Measurements from ENCODE around the gene UQCRHL. TPM values are rescaled to one million over a fixed set of nuclear protein-coding genes. Genes with fewer than 3 reads are reported as not detected.

The UQCRHL gene
- total RNA-seq, 1 experiment from 2014 or later = 2.6 TPM

DNA sequence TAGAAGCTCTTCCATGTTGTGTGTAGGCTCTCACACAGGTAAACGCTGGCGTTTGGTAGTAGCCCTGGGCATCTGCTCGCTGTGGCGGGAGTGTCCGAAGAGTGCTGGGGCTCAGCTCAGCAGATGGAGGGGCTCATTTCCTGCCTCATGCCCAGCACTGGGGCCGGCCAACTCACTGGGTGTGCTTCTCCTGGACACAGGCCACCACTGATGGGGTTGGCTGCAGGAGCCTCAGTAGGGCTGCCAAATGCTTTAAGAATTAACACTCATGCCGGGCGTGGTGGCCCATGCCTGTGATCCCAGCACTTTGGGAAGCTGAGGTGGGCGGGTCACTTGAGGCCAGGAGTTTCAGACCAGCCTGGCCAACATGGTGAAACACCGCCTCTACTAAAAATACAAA, 20.9 kb downstream of the UQCRHL start:
- CTCF ChIA-PET = no interaction called here
- Histone ChIP-seq H3K36me3 (ENCODE audit: control insufficient read depth, insufficient read depth, low read length) (no peaks in the 10 kb centered on the region), H3K27ac (ENCODE audit: low read length) (no peak overlapping the region), H3K4me1 (ENCODE audit: control insufficient read depth, insufficient read depth, low read length) (no peaks in the 10 kb centered on the region), H3K4me3 (ENCODE audit: low read depth in 2 of 2, low read length in 2 of 2) (no peak overlapping the region), H3K27me3 (ENCODE audit: control insufficient read depth, insufficient read depth, low read length) (no peaks in the 10 kb centered on the region), H3K9me3 (ENCODE audit: control insufficient read depth, insufficient read depth, low read depth, low read length) (no peaks in the 10 kb centered on the region)
- TF ChIP-seq SIN3A (IDR thresholded peaks at IDR 0.05; ENCODE audit: borderline replicate concordance, insufficient read depth, low read depth, low read length) (no peak), POLR2AphosphoS5 (IDR thresholded peaks at IDR 0.05; ENCODE audit: low read depth, low read length) (no peak), TCF7L2 (IDR thresholded peaks at IDR 0.05; ENCODE audit: low read depth, low read length) (no peak)
- TF ChIP-seq, protein P1, sequence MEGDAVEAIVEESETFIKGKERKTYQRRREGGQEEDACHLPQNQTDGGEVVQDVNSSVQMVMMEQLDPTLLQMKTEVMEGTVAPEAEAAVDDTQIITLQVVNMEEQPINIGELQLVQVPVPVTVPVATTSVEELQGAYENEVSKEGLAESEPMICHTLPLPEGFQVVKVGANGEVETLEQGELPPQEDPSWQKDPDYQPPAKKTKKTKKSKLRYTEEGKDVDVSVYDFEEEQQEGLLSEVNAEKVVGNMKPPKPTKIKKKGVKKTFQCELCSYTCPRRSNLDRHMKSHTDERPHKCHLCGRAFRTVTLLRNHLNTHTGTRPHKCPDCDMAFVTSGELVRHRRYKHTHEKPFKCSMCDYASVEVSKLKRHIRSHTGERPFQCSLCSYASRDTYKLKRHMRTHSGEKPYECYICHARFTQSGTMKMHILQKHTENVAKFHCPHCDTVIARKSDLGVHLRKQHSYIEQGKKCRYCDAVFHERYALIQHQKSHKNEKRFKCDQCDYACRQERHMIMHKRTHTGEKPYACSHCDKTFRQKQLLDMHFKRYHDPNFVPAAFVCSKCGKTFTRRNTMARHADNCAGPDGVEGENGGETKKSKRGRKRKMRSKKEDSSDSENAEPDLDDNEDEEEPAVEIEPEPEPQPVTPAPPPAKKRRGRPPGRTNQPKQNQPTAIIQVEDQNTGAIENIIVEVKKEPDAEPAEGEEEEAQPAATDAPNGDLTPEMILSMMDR (IDR thresholded peaks at IDR 0.05) = no peak
- TF ChIP-seq, protein P2, sequence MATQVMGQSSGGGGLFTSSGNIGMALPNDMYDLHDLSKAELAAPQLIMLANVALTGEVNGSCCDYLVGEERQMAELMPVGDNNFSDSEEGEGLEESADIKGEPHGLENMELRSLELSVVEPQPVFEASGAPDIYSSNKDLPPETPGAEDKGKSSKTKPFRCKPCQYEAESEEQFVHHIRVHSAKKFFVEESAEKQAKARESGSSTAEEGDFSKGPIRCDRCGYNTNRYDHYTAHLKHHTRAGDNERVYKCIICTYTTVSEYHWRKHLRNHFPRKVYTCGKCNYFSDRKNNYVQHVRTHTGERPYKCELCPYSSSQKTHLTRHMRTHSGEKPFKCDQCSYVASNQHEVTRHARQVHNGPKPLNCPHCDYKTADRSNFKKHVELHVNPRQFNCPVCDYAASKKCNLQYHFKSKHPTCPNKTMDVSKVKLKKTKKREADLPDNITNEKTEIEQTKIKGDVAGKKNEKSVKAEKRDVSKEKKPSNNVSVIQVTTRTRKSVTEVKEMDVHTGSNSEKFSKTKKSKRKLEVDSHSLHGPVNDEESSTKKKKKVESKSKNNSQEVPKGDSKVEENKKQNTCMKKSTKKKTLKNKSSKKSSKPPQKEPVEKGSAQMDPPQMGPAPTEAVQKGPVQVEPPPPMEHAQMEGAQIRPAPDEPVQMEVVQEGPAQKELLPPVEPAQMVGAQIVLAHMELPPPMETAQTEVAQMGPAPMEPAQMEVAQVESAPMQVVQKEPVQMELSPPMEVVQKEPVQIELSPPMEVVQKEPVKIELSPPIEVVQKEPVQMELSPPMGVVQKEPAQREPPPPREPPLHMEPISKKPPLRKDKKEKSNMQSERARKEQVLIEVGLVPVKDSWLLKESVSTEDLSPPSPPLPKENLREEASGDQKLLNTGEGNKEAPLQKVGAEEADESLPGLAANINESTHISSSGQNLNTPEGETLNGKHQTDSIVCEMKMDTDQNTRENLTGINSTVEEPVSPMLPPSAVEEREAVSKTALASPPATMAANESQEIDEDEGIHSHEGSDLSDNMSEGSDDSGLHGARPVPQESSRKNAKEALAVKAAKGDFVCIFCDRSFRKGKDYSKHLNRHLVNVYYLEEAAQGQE (IDR thresholded peaks at IDR 0.05; ENCODE audit: insufficient read depth in 1 of 2, low read depth in 2 of 2, low read length in 1 of 2) = no peak
- BruUV-seq (replicated peaks) = no TSS peak
- in situ Hi-C loops (cut with HindIII; ENCODE audit: low pct_unique_long_range_greater_than_20kb, low sequenced_read_pairs) = no loop called here
- ATAC-seq (no peak; the same call in 1 of the 2 replicates), DNase-seq (ENCODE audit: low read depth, low spot score) (no peak)
- intact Hi-C loops (cut with micrococcal nuclease; ENCODE audit: unreplicated experiment) = no loop called here
- POLR2A ChIA-PET = no interaction called here

GRCh38 chr1:15785683-15786082, 21.8 kb downstream of the UQCRHL start:
- Histone ChIP-seq H3K27me3 (ENCODE audit: control insufficient read depth, insufficient read depth, low read length) (no peaks in the 10 kb centered on the region), H3K9me3 (ENCODE audit: control insufficient read depth, insufficient read depth, low read depth, low read length) (no peaks in the 10 kb centered on the region), H3K4me1 (ENCODE audit: control insufficient read depth, insufficient read depth, low read length) (no peaks in the 10 kb centered on the region), H3K27ac (ENCODE audit: low read length) (no peak overlapping the region), H3K4me3 (ENCODE audit: low read depth in 2 of 2, low read length in 2 of 2) (no peak overlapping the region), H3K36me3 (ENCODE audit: control insufficient read depth, insufficient read depth, low read length) (no peaks in the 10 kb centered on the region)
- intact Hi-C loops (cut with micrococcal nuclease; ENCODE audit: unreplicated experiment) (no loop called here), in situ Hi-C loops (cut with HindIII; ENCODE audit: low pct_unique_long_range_greater_than_20kb, low sequenced_read_pairs) (no loop called here)
- POLR2A ChIA-PET = no interaction called here
- CTCF ChIA-PET = no interaction called here
- TF ChIP-seq POLR2AphosphoS5 (IDR thresholded peaks at IDR 0.05; ENCODE audit: low read depth, low read length) = no peak
- TF ChIP-seq, protein P2 (IDR thresholded peaks at IDR 0.05; ENCODE audit: insufficient read depth in 1 of 2, low read depth in 2 of 2, low read length in 1 of 2) = no peak
- no peak for TF ChIP-seq SIN3A (IDR thresholded peaks at IDR 0.05; ENCODE audit: borderline replicate concordance, insufficient read depth, low read depth, low read length)
- no peak for TF ChIP-seq TCF7L2 (IDR thresholded peaks at IDR 0.05; ENCODE audit: low read depth, low read length)
- TF ChIP-seq, protein P1 (IDR thresholded peaks at IDR 0.05) = no peak
- ATAC-seq (no peak), DNase-seq (ENCODE audit: low read depth, low spot score) (no peak)
- no TSS peak for BruUV-seq (replicated peaks)

Measured in Panc1 (cell line).